AML-193 (cell line): ENCODE results near the gene USP47.

ENCODE experiments used
- DNase-seq, 2 experiments: peaks; one replicate each; lab custom pipeline; 2025; lab: John Stamatoyannopoulos, UW

Gene USP47

GRCh38 chr11:11966354-11966741 is 124.6 kb downstream of the USP47 start:
- DNase-seq, result no peak

GRCh38 chr11:11966826-11967668 is 125.3 kb downstream of the USP47 start:
- DNase-seq, result peak; percentile 27 to 35

- no peak for DNase-seq
Observed at GRCh38 chr11:11967669-11968510, 126.1 kb downstream of the USP47 start.

- DNase-seq, result no peak
Observed at GRCh38 chr11:11968511-11969280, 126.9 kb downstream of the USP47 start.

GRCh38 chr11:11969380-11970215 is 127.8 kb downstream of the USP47 start:
- no peak for DNase-seq

GRCh38 chr11:11970556-11970955 is 128.8 kb downstream of the USP47 start:
- DNase-seq, result no peak

- DNase-seq, result no peak
Observed at GRCh38 chr11:11971906-11972547, 130.3 kb downstream of the USP47 start.

GRCh38 chr11:11972730-11973341 is 131.1 kb downstream of the USP47 start:
- DNase-seq, result no peak

- DNase-seq, result no peak
Observed at GRCh38 chr11:11973361-11973800, 131.6 kb downstream of the USP47 start.

GRCh38 chr11:11973866-11974265 is 132.1 kb downstream of the USP47 start:
- no peak for DNase-seq

- DNase-seq, result no peak
Observed at GRCh38 chr11:11975201-11976092, 133.7 kb downstream of the USP47 start.

- no peak for DNase-seq
Observed at GRCh38 chr11:11976481-11977127, 134.8 kb downstream of the USP47 start.

- DNase-seq, result no peak
Observed at GRCh38 chr11:11977206-11977938, 135.6 kb downstream of the USP47 start.

- DNase-seq, result no peak
Observed at GRCh38 chr11:11978098-11978637, 136.4 kb downstream of the USP47 start.

- no peak for DNase-seq
Observed at GRCh38 chr11:11978792-11979487, 137.2 kb downstream of the USP47 start.

GRCh38 chr11:11979488-11980117 is 137.8 kb downstream of the USP47 start:
- no peak for DNase-seq

- DNase-seq, result no peak
Observed at GRCh38 chr11:11980200-11980599, 138.4 kb downstream of the USP47 start.
